H1 (cell line): ENCODE measurements around the gene ETV5. TPM values are rescaled to one million over a fixed set of nuclear protein-coding genes. Genes with fewer than 3 reads are reported as not detected.

Source experiments
- CTCF ChIA-PET: fragments of 300-600 bp; sonication (Branson Sonifier 250); formaldehyde crosslinking; loops from one replicate; lab custom pipeline; 2021; ENCODE audit not compliant: partially characterized antibody; lab: Charles Lee
- POLR2A ChIA-PET: fragments of 300-600 bp; sonication (Branson Sonifier 250); formaldehyde crosslinking; loops from one replicate; lab custom pipeline; 2021; ENCODE audit warnings: inconsistent platforms; ENCODE audit not compliant: partially characterized antibody; lab: Charles Lee
- DNase-seq, 2 experiments: peaks; one replicate each; pipeline versions ENCODE4 v3.0.0 to v3.0.0-alpha.2; 2010 to 2022; ENCODE audit warnings: low spot score in 2 of 2, low read depth in 1 of 2, mixed read lengths in 1 of 2
- FAIRE-seq: peaks from 2 replicates; lab custom pipeline; 2011; peaks lifted over from hg19 to GRCh38; lab: Jason Lieb, UNC
- H2AFZ ChIP-seq: 2 replicates; pipeline ENCODE4 v1.8.1; 2012; ENCODE audit warnings: low read length, inconsistent platforms
- H2AK5ac ChIP-seq: 2 replicates; pipeline ENCODE4 v1.6.1; 2013; ENCODE audit warnings: low read depth, low read length
- H2BK120ac ChIP-seq: replicated peaks from 2 replicates; pipeline ENCODE3; 2013; ENCODE audit warnings: low read depth, low read length, inconsistent platforms
- H2BK12ac ChIP-seq: 2 replicates; pipeline ENCODE4 v1.6.1; 2013; ENCODE audit warnings: low read depth, low read length
- H2BK15ac ChIP-seq: 2 replicates; pipeline ENCODE4 v1.6.1; 2013; ENCODE audit warnings: low read length
- H2BK20ac ChIP-seq: 2 replicates; pipeline ENCODE4 v1.6.1; 2013; ENCODE audit warnings: low read length
- H2BK5ac ChIP-seq: 2 replicates; pipeline ENCODE4 v1.6.1; 2013; ENCODE audit warnings: low read depth, low read length
- H3K14ac ChIP-seq: 2 replicates; pipeline ENCODE4 v1.6.1; 2013; ENCODE audit warnings: inconsistent platforms; ENCODE audit not compliant: insufficient read length
- H3K18ac ChIP-seq: 2 replicates; pipeline ENCODE4 v1.6.1; 2013; ENCODE audit warnings: low read length; ENCODE audit errors: extremely low read depth
- H3K23ac ChIP-seq: 2 replicates; pipeline ENCODE4 v1.6.1; 2013; ENCODE audit warnings: inconsistent platforms; ENCODE audit not compliant: insufficient read length
- H3K23me2 ChIP-seq: 2 replicates; pipeline ENCODE4 v1.6.1; 2013; ENCODE audit warnings: low read depth, low read length
- H3K27ac ChIP-seq: 2 replicates; pipeline ENCODE4 v1.6.1; 2011; ENCODE audit warnings: low read depth, low read length, inconsistent platforms
- H3K27me3 ChIP-seq, 4 experiments: replicated peaks in 1 of 4; 1 replicate in 1 of 4; 2 replicates in 3 of 4; pipeline versions ENCODE4 v1.6.1 to v1.8.1; 2011 to 2013; ENCODE audit warnings: low read length in 3 of 4, mild to moderate bottlenecking in 3 of 4, inconsistent platforms in 2 of 4, mixed read lengths in 2 of 4, moderate library complexity in 1 of 4; ENCODE audit not compliant: control insufficient read depth in 3 of 4, insufficient read depth in 3 of 4; ENCODE audit errors: extremely low read depth in 1 of 4
- H3K36me3 ChIP-seq, 4 experiments: 2 replicates each; pipeline versions ENCODE4 v1.6.1 to v1.8.1; 2011 to 2013; ENCODE audit warnings: mild to moderate bottlenecking in 4 of 4, low read length in 3 of 4, moderate library complexity in 2 of 4, control low read depth in 1 of 4, inconsistent platforms in 1 of 4; ENCODE audit not compliant: insufficient read depth in 4 of 4, control insufficient read depth in 2 of 4
- H3K4ac ChIP-seq: replicated peaks from 2 replicates; pipeline ENCODE3; 2013; ENCODE audit warnings: low read length, low read depth, mixed read lengths, inconsistent platforms; ENCODE audit not compliant: insufficient read length
- H3K4me1 ChIP-seq, 4 experiments: replicated peaks in 1 of 4; 1 replicate in 1 of 4; 2 replicates in 3 of 4; pipeline versions ENCODE4 v1.6.1 to v1.8.1; 2011 to 2013; ENCODE audit warnings: low read length in 3 of 4, inconsistent platforms in 2 of 4, mixed read lengths in 1 of 4; ENCODE audit not compliant: insufficient read depth in 4 of 4, control insufficient read depth in 3 of 4
- H3K4me2 ChIP-seq, 2 experiments: 2 replicates each; pipeline versions ENCODE4 v1.6.1 to v1.8.1; 2011 to 2013; ENCODE audit warnings: low read depth in 2 of 2, low read length in 2 of 2, control low read depth in 1 of 2, inconsistent platforms in 1 of 2, mild to moderate bottlenecking in 1 of 2; ENCODE audit not compliant: insufficient read depth in 1 of 2
- H3K4me3 ChIP-seq, 4 experiments: fragments of 200-600, 300-600 bp in 1 of 4; sonication (generic), shearing (Covaris generic), sonication (Bioruptor Twin) in 1 of 4; 2 replicates each; pipeline versions ENCODE4 v1.5.1 to v1.8.1; 2011 to 2016; ENCODE audit warnings: low read length in 4 of 4, low read depth in 3 of 4, control low read depth in 2 of 4, inconsistent platforms in 2 of 4, mild to moderate bottlenecking in 2 of 4, mixed read lengths in 1 of 4, moderate library complexity in 1 of 4; ENCODE audit not compliant: insufficient read depth in 2 of 4; ENCODE audit errors: extremely low read depth in 1 of 4
- H3K56ac ChIP-seq: replicated peaks from 2 replicates; pipeline ENCODE3; 2013; ENCODE audit warnings: low read depth, mild to moderate bottlenecking, mixed read lengths, low read length, inconsistent platforms; ENCODE audit not compliant: insufficient read length
- H3K79me1 ChIP-seq: 2 replicates; pipeline ENCODE4 v1.6.1; 2013; ENCODE audit warnings: low read depth, low read length, control low read depth
- H3K79me2 ChIP-seq, 2 experiments: 2 replicates each; pipeline versions ENCODE4 v1.6.1 to v1.8.1; 2012 to 2013; ENCODE audit warnings: low read length in 2 of 2, mild to moderate bottlenecking in 2 of 2, inconsistent platforms in 1 of 2; ENCODE audit not compliant: insufficient read depth in 2 of 2, control insufficient read depth in 1 of 2
- H3K9ac ChIP-seq, 4 experiments: replicated peaks in 1 of 4; 1 replicate in 1 of 4; 2 replicates in 3 of 4; pipeline versions ENCODE4 v1.6.1 to v1.8.1; 2011 to 2013; ENCODE audit warnings: low read depth in 3 of 4, low read length in 3 of 4, control low read depth in 2 of 4, mild to moderate bottlenecking in 2 of 4, moderate library complexity in 2 of 4, inconsistent platforms in 1 of 4; ENCODE audit errors: extremely low read depth in 1 of 4
- H3K9me3 ChIP-seq, 2 experiments: 2 replicates each; pipeline versions ENCODE4 v1.6.1 to v1.8.1; 2012 to 2013; ENCODE audit warnings: mild to moderate bottlenecking in 2 of 2, moderate library complexity in 2 of 2, control low read depth in 1 of 2, inconsistent platforms in 1 of 2, low read depth in 1 of 2, low read length in 1 of 2, mixed read lengths in 1 of 2; ENCODE audit not compliant: insufficient read depth in 2 of 2
- H4K20me1 ChIP-seq, 2 experiments: replicated peaks in 1 of 2; 2 replicates each; pipeline versions ENCODE3 to v1.8.1; 2011 to 2013; ENCODE audit warnings: inconsistent platforms in 2 of 2, low read length in 2 of 2, mild to moderate bottlenecking in 1 of 2; ENCODE audit not compliant: insufficient read depth in 2 of 2, control insufficient read depth in 1 of 2
- H4K5ac ChIP-seq: 2 replicates; pipeline ENCODE4 v1.6.1; 2013; ENCODE audit warnings: low read length, low read depth, mixed read lengths, inconsistent platforms; ENCODE audit not compliant: insufficient read length
- H4K8ac ChIP-seq: 2 replicates; pipeline ENCODE4 v1.8.0; 2013; ENCODE audit warnings: mild to moderate bottlenecking, moderate library complexity, low read length, inconsistent platforms; ENCODE audit not compliant: insufficient read depth; ENCODE audit errors: extremely low read depth
- H4K91ac ChIP-seq: replicated peaks from 2 replicates; pipeline ENCODE3; 2013; ENCODE audit warnings: low read length, mixed read lengths, inconsistent platforms; ENCODE audit not compliant: insufficient read length
- ATF3 ChIP-seq: IDR thresholded peaks from 2 replicates; pipeline ENCODE4 v1.6.1; 2011; ENCODE audit warnings: low read depth, mild to moderate bottlenecking, low read length; ENCODE audit not compliant: insufficient read depth
- CBX8 ChIP-seq: fragments of 300-800, 300-1000 bp; sonication (generic); IDR thresholded peaks from 2 replicates; pipeline ENCODE4 v1.7.1; 2016; ENCODE audit warnings: low read depth, low read length, borderline replicate concordance
- E2F6 ChIP-seq: IDR thresholded peaks from 2 replicates; pipeline ENCODE4 v1.6.1; 2012; ENCODE audit warnings: inconsistent platforms
- EZH2 ChIP-seq: fragments of 200-600 bp; sonication (generic); IDR thresholded peaks from 2 replicates; pipeline ENCODE4 v1.7.1; 2012; ENCODE audit warnings: low read depth, mild to moderate bottlenecking, moderate library complexity, low read length, inconsistent platforms; ENCODE audit not compliant: severe bottlenecking
- HDAC2 ChIP-seq, 2 experiments: fragments of 300-600 bp in 1 of 2; sonication (generic) in 1 of 2; IDR thresholded peaks; 2 replicates each; pipeline ENCODE4 v1.6.1; 2011 to 2012; ENCODE audit warnings: low read depth in 2 of 2, low read length in 2 of 2, mild to moderate bottlenecking in 2 of 2, moderate library complexity in 2 of 2, borderline replicate concordance in 1 of 2, inconsistent platforms in 1 of 2
- KDM4A ChIP-seq: IDR thresholded peaks from one replicate; pipeline ENCODE4 v1.7.1; 2012; ENCODE audit warnings: low read depth, mild to moderate bottlenecking, moderate library complexity, low read length, inconsistent platforms; ENCODE audit not compliant: severe bottlenecking
- POLR2A ChIP-seq, 2 experiments: IDR thresholded peaks; 1 replicate in 1 of 2; 2 replicates in 1 of 2; pipeline ENCODE4 v1.6.1; 2011; ENCODE audit warnings: low read depth in 2 of 2, low read length in 2 of 2, mild to moderate bottlenecking in 2 of 2; ENCODE audit errors: control extremely low read depth in 1 of 2
- POU5F1 ChIP-seq: IDR thresholded peaks from 2 replicates; pipeline ENCODE4 v1.6.1; 2011; ENCODE audit warnings: low read depth, mild to moderate bottlenecking, low read length, moderate library complexity
- SIN3A ChIP-seq, 2 experiments: IDR thresholded peaks in 1 of 2; conservative IDR thresholded peaks in 1 of 2; 2 replicates each; pipeline ENCODE4 v1.6.1; 2011 to 2012; ENCODE audit warnings: low read length in 2 of 2, improper control_type of control experiment in 1 of 2, low read depth in 1 of 2, mild to moderate bottlenecking in 1 of 2
- SIRT6 ChIP-seq: IDR thresholded peaks from one replicate; pipeline ENCODE4 v1.7.1; 2012; ENCODE audit warnings: low read length, inconsistent platforms
- SP2 ChIP-seq: IDR thresholded peaks from 2 replicates; pipeline ENCODE4 v1.6.1; 2012; ENCODE audit warnings: mild to moderate bottlenecking, low read length, inconsistent platforms
- SP4 ChIP-seq: IDR thresholded peaks from 2 replicates; pipeline ENCODE4 v1.6.1; 2012; ENCODE audit warnings: low read length, inconsistent platforms
- TCF12 ChIP-seq: IDR thresholded peaks from 2 replicates; pipeline ENCODE4 v1.6.1; 2011; ENCODE audit warnings: low read depth, mild to moderate bottlenecking, low read length
- TEAD4 ChIP-seq: IDR thresholded peaks from 2 replicates; pipeline ENCODE4 v1.6.1; 2012; ENCODE audit warnings: low read depth, low read length, inconsistent platforms, mixed read lengths
- WGBS, 2 experiments: shearing (Covaris generic) in 1 of 2; methylation state at CpG; one replicate each; pipeline versions ENCODE4 v1.1.6 to v1.1.7; 2013 to 2015; ENCODE audit warnings: low lambda C conversion rate in 2 of 2, mixed read lengths in 2 of 2, inconsistent platforms in 1 of 2, low coverage in 1 of 2, missing lambda C conversion rate in 1 of 2; ENCODE audit not compliant: insufficient replicate concordance in 2 of 2, insufficient coverage in 1 of 2, insufficient read length in 1 of 2; ENCODE audit errors: extremely low coverage in 1 of 2, missing lambda C conversion rate in 1 of 2; 5-methylcytosine and 5-hydroxymethylcytosine counted together
- polyA plus RNA-seq, 7 experiments: library from polyadenylated mRNA; depleted of rRNA in 3 of 7; stranded (reverse) in 5 of 7; unstranded in 2 of 7; fragments of >200 nt in 5 of 7; fragments of 200-250 nt in 2 of 7; gene quantifications; 1 replicate in 5 of 7; 2 replicates in 1 of 7; 4 replicates in 1 of 7; pipeline versions ENCODE4 v1.2.1 to v1.2.3, GENCODE V29; 2011 to 2013; ENCODE audit warnings: missing spikeins in 2 of 7, mixed read lengths in 2 of 7
- total RNA-seq: library from RNA; stranded (reverse); fragmentation: NEBNext Ultra II Directional; extraction: Animal tissue kit (Norgen Biotek cat#: 25700); gene quantifications from 2 replicates; pipeline ENCODE4 v1.2.1, GENCODE V29; 2021

Gene ETV5
- total and polyA plus RNA-seq, 2 of the 8 experiments (the other 6 are each of a cell fraction or from before 2014, with no cell fraction given) = 13.1 to 36.9 TPM

- DNase-seq = no peak
- Histone ChIP-seq H3K4ac (no peak overlapping the region), H3K56ac (no peak overlapping the region), H3K14ac (no peak overlapping the region), H3K23ac (no peak overlapping the region), H3K9ac (no peak overlapping the region), H3K79me1 (no peaks in the 10 kb centered on the region), H2AK5ac (no peak overlapping the region), H2BK5ac (no peak overlapping the region), H2BK120ac (no peak overlapping the region), H2AFZ (no peak overlapping the region), H2BK12ac (no peak overlapping the region), H3K9me3 (peaks cover 6 to 10% of the 10 kb centered on the region in 2 experiments; a peak in 3 of 4 replicates), H3K27ac (no peak overlapping the region), H3K36me3 (no peaks in the 10 kb centered on the region; a peak in 1 of 8 replicates), H4K5ac (no peak overlapping the region), H3K23me2 (no peaks in the 10 kb centered on the region), H3K18ac (no peak overlapping the region), H4K91ac (no peak overlapping the region), H2BK15ac (no peak overlapping the region), H3K4me3 (no peak overlapping the region), H2BK20ac (no peak overlapping the region), H3K79me2 (no peaks in the 10 kb centered on the region), H3K4me1 (no peaks in the 10 kb centered on the region), H3K27me3 (no peaks in the 10 kb centered on the region), H4K8ac (no peak overlapping the region), H3K4me2 (no peak overlapping the region), H4K20me1 (no peaks in the 10 kb centered on the region)
- FAIRE-seq = no peak
- ChIA-PET CTCF (no interaction called here), POLR2A (interaction anchor here (0.6 kb wide), 1 partner anchor 12 kb away, joined by 4 read pairs; no protein-coding TSS in a partner anchor)
- 91% methylated on average over 4 of the region's 4 CpGs; no CpG with 5 or more reads in 1 of the 2 experiments for WGBS, 2 experiments
- TF ChIP-seq ATF3 (no peak), HDAC2 (IDR thresholded peaks at IDR 0.05; ENCODE audit: borderline replicate concordance in 1 of 2, low read depth in 2 of 2, low read length in 2 of 2) (no peak), SIN3A (conservative IDR thresholded peaks at IDR 0.05 in 1 of 2, IDR thresholded peaks at IDR 0.05 in 1 of 2; ENCODE audit: low read depth in 1 of 2, low read length in 2 of 2) (no peak), CBX8 (no peak), SP2 (no peak), EZH2 (no peak), TCF12 (no peak), SP4 (no peak), POU5F1 (no peak), E2F6 (no peak), POLR2A (IDR thresholded peaks at IDR 0.05; ENCODE audit: control extremely low read depth in 1 of 2, low read depth in 2 of 2, low read length in 2 of 2) (no peak), SIRT6 (no peak), KDM4A (no peak), TEAD4 (no peak)
Measured at GRCh38 chr3:186035277-186035676, 73.6 kb downstream of the ETV5 start.
